GM12874 (cell line): ENCODE measurements around the gene HOXA7.

Experiments used
- CTCF ChIP-seq: IDR thresholded peaks from 2 replicates; pipeline ENCODE4 v1.5.1; 2011; ENCODE audit warnings: low read depth, mild to moderate bottlenecking, control low read depth, low read length, moderate library complexity; ENCODE audit not compliant: insufficient read depth

The HOXA7 gene

GRCh38 chr7:27108390-27109127, 47.9 kb downstream of the HOXA7 start:
- TF ChIP-seq CTCF, result no peak

- TF ChIP-seq CTCF, result no peak
These were observed 48.8 kb downstream of the HOXA7 start for GRCh38 chr7:27107391-27108381.

DNA sequence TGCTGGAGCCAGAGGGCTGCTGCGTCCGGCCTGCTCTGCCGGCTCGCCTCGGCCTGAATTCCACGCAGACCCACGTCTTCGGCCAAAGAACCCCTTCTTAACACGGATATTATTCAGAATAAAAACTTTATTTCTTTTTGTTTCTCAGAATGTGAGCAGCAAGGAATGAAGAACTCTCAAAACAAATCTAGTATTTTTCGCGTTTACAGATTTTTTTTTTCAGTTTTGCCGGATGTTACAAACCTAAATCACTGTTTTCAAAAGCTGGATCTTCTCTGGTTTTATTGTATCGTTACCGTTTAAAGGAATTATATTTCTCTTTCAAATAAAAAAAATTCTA, 49.6 kb downstream of the HOXA7 start:
- no peak for TF ChIP-seq CTCF

GRCh38 chr7:27106181-27106900, 50.1 kb downstream of the HOXA7 start:
- TF ChIP-seq CTCF, result no peak

DNA sequence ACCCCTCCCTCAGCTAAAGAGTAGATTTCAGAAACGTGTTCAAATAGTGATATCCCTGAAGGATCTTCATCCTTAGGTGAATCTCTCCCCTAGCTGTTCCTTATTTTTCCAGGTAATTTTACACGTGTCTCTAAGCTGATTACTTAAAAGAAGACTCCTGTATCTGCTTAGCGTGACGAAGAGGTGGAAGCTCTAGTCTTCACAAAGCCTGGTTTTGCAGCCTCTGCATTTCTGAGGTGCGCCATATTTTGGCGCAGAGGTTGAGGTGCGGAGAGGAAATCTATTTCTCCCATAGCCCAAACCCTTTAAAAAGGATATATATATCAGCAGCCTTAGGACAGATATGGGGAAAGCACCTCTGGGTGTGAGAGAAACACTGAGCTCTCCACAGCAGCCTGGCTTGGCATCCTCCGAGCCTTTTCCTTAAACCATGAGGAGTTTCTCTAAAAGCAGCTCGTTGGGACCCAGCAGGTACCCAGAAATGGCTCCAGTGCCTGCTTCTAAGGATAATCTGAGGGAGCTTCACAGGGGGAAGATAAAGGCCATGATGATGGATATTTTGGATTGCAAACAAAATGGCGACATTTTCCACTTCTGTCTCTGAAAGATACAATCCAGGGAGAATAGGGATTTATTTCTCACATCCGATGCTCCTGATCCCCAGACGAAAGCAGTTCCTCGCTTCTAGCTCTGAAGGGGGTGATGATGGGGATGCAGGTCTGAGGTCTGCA, 51.0 kb downstream of the HOXA7 start:
- no peak for TF ChIP-seq CTCF

GRCh38 chr7:27104341-27105058, 52.0 kb downstream of the HOXA7 start:
- no peak for TF ChIP-seq CTCF
